Endodermal cell (in vitro differentiated cells): ENCODE results near the gene MIEF2. TPM values are rescaled to one million over a fixed set of nuclear protein-coding genes. Genes with fewer than 3 reads are reported as not detected.
A peak's percentile ranks its signal among the peaks of the same experiment; 100 is the strongest.

Source experiments
- DNase-seq: peaks from one replicate; pipeline ENCODE4 v3.0.0-alpha.2; 2017
- H3K27ac ChIP-seq: 2 replicates; pipeline ENCODE4 v1.5.1; 2013; ENCODE audit warnings: mild to moderate bottlenecking, low read depth, low read length, moderate library complexity
- H3K27me3 ChIP-seq: 2 replicates; pipeline ENCODE4 v1.6.1; 2013; ENCODE audit warnings: mild to moderate bottlenecking, low read length, moderate library complexity; ENCODE audit not compliant: insufficient read depth, control insufficient read depth, poor library complexity, severe bottlenecking
- H3K36me3 ChIP-seq: 2 replicates; pipeline ENCODE4 v1.7.0; 2013; ENCODE audit warnings: mild to moderate bottlenecking, low read length, moderate library complexity; ENCODE audit not compliant: control insufficient read depth, insufficient read depth
- H3K4me1 ChIP-seq: one replicate; pipeline ENCODE4 v1.7.0; 2013; ENCODE audit warnings: low read length; ENCODE audit not compliant: control insufficient read depth, insufficient read depth
- H3K4me3 ChIP-seq: 2 replicates; pipeline ENCODE4 v1.5.1; 2013; ENCODE audit warnings: mild to moderate bottlenecking, low read length, moderate library complexity
- H3K9ac ChIP-seq: 2 replicates; pipeline ENCODE4 v1.6.1; 2013; ENCODE audit warnings: mild to moderate bottlenecking, low read length, moderate library complexity; ENCODE audit not compliant: poor library complexity, severe bottlenecking; ENCODE audit errors: extremely low read depth
- H3K9me3 ChIP-seq: 2 replicates; pipeline ENCODE4 v1.6.1; 2013; ENCODE audit warnings: mild to moderate bottlenecking, low read length, moderate library complexity; ENCODE audit not compliant: control insufficient read depth
- H3K27ac Mint-ChIP-seq: 2 replicates; pipeline ENCODE4 v1.8.0; 2020; ENCODE audit warnings: mixed read lengths
- H3K27me3 Mint-ChIP-seq: 2 replicates; pipeline ENCODE4 v1.8.0; 2021; ENCODE audit warnings: mild to moderate bottlenecking, mixed read lengths; ENCODE audit not compliant: insufficient read depth
- H3K36me3 Mint-ChIP-seq: 2 replicates; pipeline ENCODE4 v1.8.0; 2020; ENCODE audit warnings: low read depth, mixed read lengths
- H3K4me1 Mint-ChIP-seq: 2 replicates; pipeline ENCODE4 v1.8.0; 2020; ENCODE audit warnings: mixed read lengths
- H3K4me3 Mint-ChIP-seq: 2 replicates; pipeline ENCODE4 v1.8.0; 2020; ENCODE audit warnings: mild to moderate bottlenecking, moderate library complexity, mixed read lengths
- H3K9me3 Mint-ChIP-seq: 2 replicates; pipeline ENCODE4 v1.8.0; 2020; ENCODE audit warnings: mild to moderate bottlenecking, mixed read lengths
- CTCF ChIP-seq: fragments of 200-600 bp; sonication (generic); conservative IDR thresholded peaks from 2 replicates; pipeline ENCODE4 v1.5.0; 2021; ENCODE audit warnings: antibody characterized with exemption, mild to moderate bottlenecking
- WGBS, 2 experiments: methylation state at CpG; one replicate each; pipeline versions ENCODE4 v1.1.5 to v1.1.7; 2013; ENCODE audit warnings: missing lambda C conversion rate in 2 of 2, mixed read lengths in 1 of 2; ENCODE audit not compliant: insufficient coverage in 1 of 2, insufficient read length in 1 of 2; 5-methylcytosine and 5-hydroxymethylcytosine counted together
- total RNA-seq, 2 donors: library from RNA; stranded (reverse); fragmentation: NEBNext Ultra II Directional in 1 of 2; extraction: Animal tissue kit (Norgen Biotek cat#: 25700) in 1 of 2; gene quantifications; 2 replicates in 1 of 2; 3 replicates in 1 of 2; pipeline ENCODE4 v1.2.1, GENCODE V29; 2021

MIEF2 gene
- total RNA-seq, 2 donors from 2014 or later = 15.3 to 19.6 TPM

GRCh38 chr17:18224387-18225120, 35.9 kb upstream of the MIEF2 start:
- Histone ChIP-seq H3K4me1 (peaks cover 5% of the 10 kb centered on the region), H3K4me3 (peak overlapping the region; percentile 81), H3K36me3 (no peaks in the 10 kb centered on the region), H3K9ac (peak overlapping the region; percentile 56), H3K27ac (peak overlapping the region; percentile 97), H3K27me3 (no peaks in the 10 kb centered on the region), H3K9me3 (no peaks in the 10 kb centered on the region)
- H3K27me3 Mint-ChIP-seq = no peaks in the 10 kb centered on the region
- TF ChIP-seq CTCF = no peak
- H3K4me1 Mint-ChIP-seq = peaks cover 22% of the 10 kb centered on the region
- peak overlapping the region; percentile 98 for H3K27ac Mint-ChIP-seq
- peak; percentile 98 for DNase-seq
- H3K9me3 Mint-ChIP-seq = no peaks in the 10 kb centered on the region
- H3K4me3 Mint-ChIP-seq = peak overlapping the region; percentile 95
- WGBS, 2 experiments = 7 to 10% methylated on average over 5 to 23 of the region's 23 CpGs
- no peaks in the 10 kb centered on the region for H3K36me3 Mint-ChIP-seq

GRCh38 chr17:18225121-18225641, 35.3 kb upstream of the MIEF2 start, which contains the start of gene LLGL1:
TSS of gene LLGL1 (plus strand) at chr17:18225635. CDS start at chr17:18225683, 48 bp downstream.
- WGBS, 2 experiments = 0 to 1% methylated on average over 19 to 60 of the region's 60 CpGs
- no peaks in the 10 kb centered on the region for H3K36me3 Mint-ChIP-seq
- Histone ChIP-seq H3K9ac (peak within 1 kb of the TSS; percentile 74), H3K27me3 (no peaks in the 10 kb centered on the region), H3K4me3 (peak within 1 kb of the TSS; percentile 97), H3K9me3 (no peaks in the 10 kb centered on the region), H3K4me1 (peaks cover 5% of the 10 kb centered on the region), H3K36me3 (no peaks in the 10 kb centered on the region), H3K27ac (peak within 1 kb of the TSS; percentile 97)
- H3K4me1 Mint-ChIP-seq = peaks cover 22% of the 10 kb centered on the region
- TF ChIP-seq CTCF = no peak
- H3K27ac Mint-ChIP-seq = peak within 1 kb of the TSS; percentile 98
- H3K4me3 Mint-ChIP-seq = peak within 1 kb of the TSS; percentile 95
- H3K27me3 Mint-ChIP-seq = no peaks in the 10 kb centered on the region
- H3K9me3 Mint-ChIP-seq = no peaks in the 10 kb centered on the region
- peak; percentile 100 for DNase-seq

GRCh38 chr17:18225642-18226283, 34.7 kb upstream of the MIEF2 start:
- Histone ChIP-seq H3K27me3 (no peaks in the 10 kb centered on the region), H3K4me3 (peak overlapping the region; percentile 97), H3K36me3 (no peaks in the 10 kb centered on the region), H3K9me3 (no peaks in the 10 kb centered on the region), H3K27ac (no peak overlapping the region), H3K4me1 (peaks cover 5% of the 10 kb centered on the region), H3K9ac (peak overlapping the region; percentile 74)
- H3K4me3 Mint-ChIP-seq = peak overlapping the region; percentile 95
- TF ChIP-seq CTCF = no peak
- H3K36me3 Mint-ChIP-seq = no peaks in the 10 kb centered on the region
- DNase-seq = no peak
- H3K9me3 Mint-ChIP-seq = no peaks in the 10 kb centered on the region
- peak overlapping the region; percentile 94 for H3K27ac Mint-ChIP-seq
- WGBS, 2 experiments = 0% methylated on average over 2 to 51 of the region's 57 CpGs
- no peaks in the 10 kb centered on the region for H3K27me3 Mint-ChIP-seq
- H3K4me1 Mint-ChIP-seq = peaks cover 22% of the 10 kb centered on the region
